Suprapubic skin (tissue), 3 donors: ENCODE results near the gene SERPIND1.

Experiments
- CTCF ChIP-seq, 2 donors: fragments of 200-600 bp in 1 of 2; fragments of 450-650 bp in 1 of 2; sonication (generic) in 1 of 2; IDR thresholded peaks; one replicate each; pipeline ENCODE4 v1.5.1; 2016 to 2019; ENCODE audit warnings: antibody characterized with exemption in 2 of 2, mild to moderate bottlenecking in 1 of 2, moderate library complexity in 1 of 2
- POLR2A ChIP-seq, 2 donors: fragments of 450-650 bp; IDR thresholded peaks; one replicate each; pipeline ENCODE4 v1.6.1; 2017; ENCODE audit warnings: antibody characterized with exemption in 2 of 2, mild to moderate bottlenecking in 2 of 2, moderate library complexity in 2 of 2

- no peak for TF ChIP-seq CTCF (IDR thresholded peaks at IDR 0.05)
- TF ChIP-seq POLR2A (IDR thresholded peaks at IDR 0.05): no peak
These were observed 31.1 kb upstream of the SERPIND1 start for GRCh38 chr22:20742764-20743163.
